ENCODE measurements around the gene GNAS.
"Not testable (repeated sequence)": the region's sequence is repeated elsewhere in the genome, so short reads cannot be mapped to it uniquely, and the experiment has no call there.

The GNAS gene

DNA sequence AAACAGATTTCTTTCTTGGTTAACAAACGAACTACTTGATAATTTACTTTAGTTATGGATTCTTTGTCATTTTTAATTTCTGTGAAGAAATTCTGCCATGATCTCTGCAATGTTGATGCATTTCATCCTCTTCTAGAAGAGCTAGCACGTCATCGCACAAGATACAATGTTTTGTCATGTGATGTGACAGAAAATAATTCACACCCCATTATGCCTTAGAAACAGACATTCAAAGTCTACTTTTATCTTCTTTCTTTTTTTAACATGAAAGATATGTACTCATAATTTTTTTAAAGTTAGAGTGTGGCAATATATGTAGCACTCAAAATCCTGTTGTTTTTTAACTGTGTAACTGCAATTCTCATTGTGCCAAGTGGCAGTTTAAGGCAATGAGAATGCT is 89.0 kb downstream of the GNAS start:
- DNase-seq, result no peak

DNA sequence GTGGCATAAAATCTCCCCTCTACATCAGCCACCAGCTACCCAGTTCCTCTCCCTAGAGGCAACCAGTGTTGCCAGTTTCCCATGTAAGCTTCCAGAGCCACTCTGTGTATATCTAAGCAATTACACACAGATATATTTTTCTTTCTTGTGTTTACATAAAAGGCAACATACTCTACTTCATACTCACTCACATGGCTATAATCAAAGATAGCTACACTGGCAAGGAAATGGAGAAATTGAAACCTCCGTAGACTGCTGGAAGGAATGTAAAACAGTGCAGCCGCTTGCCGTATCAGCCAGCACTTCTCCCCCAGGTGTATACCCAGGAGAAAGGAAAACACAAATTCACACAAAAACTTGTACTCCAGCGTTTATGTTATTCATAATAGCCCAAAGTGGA is 90.0 kb downstream of the GNAS start:
- DNase-seq, result no peak

DNA sequence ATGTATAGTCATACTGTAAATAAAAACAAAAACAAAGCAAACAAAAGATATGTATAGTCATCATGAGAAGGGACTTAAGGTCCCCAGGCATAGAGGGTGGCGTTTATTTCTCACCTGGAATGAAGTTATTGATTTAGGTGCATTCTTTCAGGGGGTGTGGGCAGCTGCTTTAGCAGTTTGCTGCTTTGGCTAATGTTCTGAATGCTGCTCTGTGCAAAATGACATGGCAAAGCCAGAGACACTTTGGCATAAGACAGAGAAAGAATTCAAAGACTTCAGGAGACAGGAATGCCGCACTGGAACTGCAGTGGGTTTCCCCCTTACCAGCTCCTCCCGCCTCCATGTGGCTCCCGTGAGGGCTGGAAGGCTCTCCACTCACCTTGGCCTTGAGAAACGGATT is 92.1 kb downstream of the GNAS start:
- no peak for DNase-seq

DNA sequence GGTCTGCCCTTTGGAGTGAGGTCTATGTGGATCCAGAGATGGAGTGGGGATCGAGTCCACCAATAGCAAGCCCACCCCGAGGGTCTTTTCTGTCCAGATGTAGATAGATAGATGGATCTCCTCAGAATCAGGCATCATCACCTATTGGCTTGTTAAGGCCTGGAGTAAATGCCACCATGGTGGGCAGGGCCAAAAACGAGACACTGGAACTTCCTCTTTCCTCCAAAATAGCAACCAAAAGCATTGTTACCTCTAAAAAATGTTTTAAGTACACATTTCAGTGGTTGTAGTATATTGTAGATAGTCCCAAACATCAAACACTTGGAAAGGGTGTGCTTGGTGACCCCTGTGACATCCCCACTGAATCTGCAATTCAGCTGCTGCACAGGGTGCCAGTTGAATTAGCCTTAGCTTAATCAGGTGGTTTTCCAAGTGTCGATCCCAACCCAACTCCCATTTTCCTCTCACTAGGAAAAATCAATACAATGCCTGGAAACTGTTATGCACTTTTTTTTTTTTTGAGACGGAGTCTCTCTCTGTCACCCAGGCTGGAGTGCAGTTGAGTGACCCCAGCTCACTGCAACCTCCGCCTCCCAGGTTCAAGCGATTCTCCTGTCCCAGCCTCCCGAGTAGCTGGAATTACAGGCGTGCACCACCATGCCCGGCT is 93.6 kb downstream of the GNAS start:
- no peak for DNase-seq

DNA sequence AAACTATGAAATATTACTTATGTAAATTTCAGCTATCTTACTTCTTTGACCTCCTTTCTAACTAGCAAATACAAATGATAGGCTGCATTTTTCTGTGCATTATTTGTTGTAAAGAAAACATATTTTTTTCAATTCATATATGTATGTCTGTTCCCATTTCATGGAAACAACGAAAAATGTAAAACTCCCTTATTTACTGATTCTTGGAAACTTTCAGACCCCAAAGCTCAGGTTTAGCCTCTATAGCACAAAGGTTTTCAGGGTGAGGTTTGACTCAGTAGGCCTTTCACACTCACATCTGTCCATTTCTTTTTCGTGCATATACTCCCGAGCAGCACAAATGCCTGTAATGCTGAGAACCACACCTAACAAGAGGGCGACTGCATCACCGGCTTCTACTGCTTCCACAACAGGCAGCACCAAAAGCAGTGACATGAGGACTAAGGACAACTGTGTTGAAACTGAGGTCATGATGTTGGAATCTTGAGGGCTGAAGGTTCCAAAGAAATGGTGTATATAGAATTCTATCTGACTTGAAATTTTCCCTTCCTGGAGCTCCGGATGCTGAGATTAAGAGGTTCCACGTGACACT is 95.4 kb downstream of the GNAS start:
- DNase-seq, result not testable (repeated sequence)

DNA sequence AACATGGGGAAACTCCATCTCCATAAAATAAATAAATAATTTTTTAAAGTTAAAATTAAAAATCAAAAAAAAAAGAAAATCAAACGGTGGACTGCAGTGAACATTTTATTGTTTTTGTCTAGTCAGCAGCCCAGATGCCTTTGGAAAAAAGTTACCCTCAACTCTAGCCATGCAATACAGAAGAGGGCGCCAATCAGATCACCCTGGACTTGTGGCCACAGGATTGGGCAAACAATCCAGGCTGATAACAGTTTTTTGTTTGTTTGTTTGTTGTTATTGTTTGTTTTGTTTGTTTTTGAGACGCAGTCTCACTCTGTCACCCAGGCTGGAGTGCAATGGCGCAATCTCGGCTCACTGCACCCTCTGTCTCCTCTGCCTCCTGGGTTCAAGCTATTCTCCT is 98.1 kb downstream of the GNAS start:
- no peak for DNase-seq

DNA sequence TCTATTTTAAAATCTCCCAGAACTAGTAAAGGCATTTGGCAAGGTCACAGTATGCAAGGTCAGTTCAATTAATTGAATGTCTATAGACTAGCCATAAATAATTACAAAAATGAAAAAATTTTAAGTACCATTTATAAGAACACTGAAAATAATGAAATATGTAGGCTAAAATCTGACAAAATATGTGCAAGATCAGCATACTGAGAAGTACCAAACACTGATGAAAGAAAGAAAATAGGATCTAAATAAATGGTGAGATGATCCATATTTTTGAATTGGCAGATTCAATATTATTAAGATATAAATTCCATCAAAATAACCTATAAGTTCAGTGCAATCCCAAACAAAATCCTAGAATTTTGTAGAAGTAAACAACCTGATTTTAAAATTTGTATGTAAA is 100.5 kb downstream of the GNAS start:
- DNase-seq, result no peak

DNA sequence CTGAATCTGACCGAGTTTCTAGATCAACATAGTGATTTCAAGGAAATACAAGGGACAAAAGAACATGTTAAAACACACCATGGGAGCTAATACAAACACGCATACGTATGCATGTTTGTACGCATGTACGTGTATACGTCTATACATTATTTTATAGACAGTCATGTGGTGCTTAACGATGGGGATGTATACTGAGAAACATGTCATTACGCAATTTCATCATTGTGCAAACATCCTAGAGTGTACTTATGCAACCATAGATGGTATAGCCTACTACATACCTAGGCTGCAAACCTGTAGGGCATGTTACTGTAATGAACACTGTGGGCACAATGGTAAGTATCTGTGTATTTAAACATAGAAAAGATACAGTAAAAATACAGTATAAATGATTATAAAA is 103.6 kb downstream of the GNAS start:
- no peak for DNase-seq

DNA sequence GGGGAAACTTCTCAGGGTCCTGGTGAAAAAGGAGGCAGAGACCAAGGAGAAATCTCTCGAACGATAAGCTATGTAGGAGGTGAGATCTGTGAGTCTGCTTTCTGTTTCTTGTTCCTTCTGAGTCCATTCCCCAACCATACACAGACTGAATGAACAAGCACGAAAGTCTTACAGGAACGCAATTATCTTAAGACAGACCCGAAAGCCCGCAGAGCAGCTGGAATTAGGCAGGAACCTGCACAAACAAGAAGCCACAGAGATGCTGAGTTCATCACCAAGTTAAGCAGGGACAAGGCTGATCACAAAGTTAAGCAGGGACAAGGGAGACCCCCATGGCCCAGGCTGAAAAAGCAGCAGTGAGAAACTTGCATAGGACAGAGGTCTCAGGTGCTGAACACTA is 107.1 kb downstream of the GNAS start:
- no peak for DNase-seq
